ENCODE results near the gene EXD3. TPM values are rescaled to one million over a fixed set of nuclear protein-coding genes. Genes with fewer than 3 reads are reported as not detected.

Gene EXD3
- total and polyA plus RNA-seq, 2 of the 13 experiments (the other 11 are each of a cell fraction or from before 2014, with no cell fraction given), result 2.7 to 4.8 TPM

- TF ChIP-seq, protein P1, sequence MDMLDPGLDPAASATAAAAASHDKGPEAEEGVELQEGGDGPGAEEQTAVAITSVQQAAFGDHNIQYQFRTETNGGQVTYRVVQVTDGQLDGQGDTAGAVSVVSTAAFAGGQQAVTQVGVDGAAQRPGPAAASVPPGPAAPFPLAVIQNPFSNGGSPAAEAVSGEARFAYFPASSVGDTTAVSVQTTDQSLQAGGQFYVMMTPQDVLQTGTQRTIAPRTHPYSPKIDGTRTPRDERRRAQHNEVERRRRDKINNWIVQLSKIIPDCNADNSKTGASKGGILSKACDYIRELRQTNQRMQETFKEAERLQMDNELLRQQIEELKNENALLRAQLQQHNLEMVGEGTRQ (IDR thresholded peaks at IDR 0.05; ENCODE audit: low read depth, low read length), result no peak
- TF ChIP-seq, protein P1 (CRISPR knock-in tag; IDR thresholded peaks at IDR 0.05; ENCODE audit: borderline replicate concordance), result no peak
- no peak for TF ChIP-seq NFYB (CRISPR knock-in tag; IDR thresholded peaks at IDR 0.05)
- TF ChIP-seq ZFYVE20 (CRISPR knock-in tag; IDR thresholded peaks at IDR 0.05; ENCODE audit: borderline replicate concordance, low read depth), result no peak
- no peak for TF ChIP-seq SMAD3 (CRISPR knock-in tag; IDR thresholded peaks at IDR 0.05)
- TF ChIP-seq CBX5 (CRISPR knock-in tag; IDR thresholded peaks at IDR 0.05; ENCODE audit: borderline replicate concordance), result no peak
- TF ChIP-seq REXO4 (CRISPR knock-in tag; IDR thresholded peaks at IDR 0.05; ENCODE audit: borderline replicate concordance), result no peak
These were observed 42.4 kb downstream of the EXD3 start (continued) for GRCh38 chr9:137380606-137381005.

- Histone ChIP-seq H3K4me1 (ENCODE audit: insufficient read depth, low read length) (peaks cover 23% of the 10 kb centered on the region), H3K27ac (ENCODE audit: extremely low read length, insufficient read depth, low read length) (no peak overlapping the region), H3K36me3 (replicated peaks in 1 of 2; ENCODE audit: control insufficient read depth in 1 of 2, insufficient read depth in 2 of 2, low read length in 2 of 2) (no peaks in the 10 kb centered on the region), H4K20me1 (ENCODE audit: insufficient read depth, low read length) (no peaks in the 10 kb centered on the region), H3K9ac (ENCODE audit: insufficient read depth, low read depth, low read length) (no peak overlapping the region), H3K9me3 (ENCODE audit: low read length) (no peaks in the 10 kb centered on the region), H3K79me2 (ENCODE audit: insufficient read depth, low read length) (no peaks in the 10 kb centered on the region), H2AFZ (ENCODE audit: low read length) (no peak overlapping the region), H3K27me3 (ENCODE audit: control insufficient read depth in 1 of 2, insufficient read depth in 2 of 2, low read length in 2 of 2) (no peaks in the 10 kb centered on the region; a peak in 1 of 5 replicates), H3K4me2 (ENCODE audit: low read depth, low read length) (no peak overlapping the region), H3K4me3 (replicated peaks in 1 of 3; ENCODE audit: insufficient read depth in 1 of 3, low read depth in 2 of 3, low read length in 3 of 3) (no peak overlapping the region)
- intact Hi-C loops (cut with micrococcal nuclease; ENCODE audit: unreplicated experiment), result no loop called here
- 68% methylated on average over 16 of the region's 16 CpGs for WGBS (ENCODE audit: low lambda C conversion rate)
- BruUV-seq (replicated peaks), result no TSS peak
- CTCF ChIA-PET (ENCODE audit: low intra/inter-chr PET ratio, low total read pairs), result no interaction called here
- no peak for DNase-seq (ENCODE audit: low spot score)
- POLR2A ChIA-PET, result no interaction called here
- ATAC-seq, result no peak
- in situ Hi-C loops (cut with HindIII; ENCODE audit: extremely low pct_ligation_motif_present, low pct_unique_long_range_greater_than_20kb), result no loop called here
- no peak for TF ChIP-seq TOPORS (CRISPR knock-in tag; IDR thresholded peaks at IDR 0.05)
- no peak for TF ChIP-seq GABPB1 (CRISPR knock-in tag; IDR thresholded peaks at IDR 0.05)
- TF ChIP-seq YEATS2 (CRISPR knock-in tag; IDR thresholded peaks at IDR 0.05; ENCODE audit: borderline replicate concordance), result no peak
- no peak for FAIRE-seq
These were observed 42.8 kb downstream of the EXD3 start for GRCh38 chr9:137380171-137380570.
